A549 (cell line): ENCODE results near the gene METAP2. TPM values are rescaled to one million over a fixed set of nuclear protein-coding genes. Genes with fewer than 3 reads are reported as not detected.

Source experiments
- ATAC-seq, 2 experiments: fragments of 200-7000 bp in 1 of 2; fragments of >200 bp in 1 of 2; cut with Nextera tagmentation in 1 of 2; cut with Tn5 transposase in 1 of 2; 3 replicates each; pipeline versions ENCODE4 v1.8.0 to v1.9.1; 2018 to 2020; ENCODE audit warnings: mild to moderate bottlenecking in 1 of 2, moderate library complexity in 1 of 2
- CTCF ChIA-PET: fragments of 300-600 bp; sonication (Branson Sonifier 250); formaldehyde crosslinking; extraction: SDS; loops from one replicate; lab custom pipeline; 2021; ENCODE audit warnings: antibody characterized with exemption, inconsistent platforms; lab: Yijun Ruan, JAX
- POLR2A ChIA-PET: fragments of 350-600 bp; formaldehyde crosslinking; extraction: SDS; loops from one replicate; lab custom pipeline; 2021; ENCODE audit warnings: antibody characterized with exemption, inconsistent platforms; lab: Yijun Ruan, JAX
- DNase-seq, 2 experiments: peaks; one replicate each; pipeline versions ENCODE4 v3.0.0 to v3.0.0-alpha.2; 2011 to 2016; ENCODE audit warnings: low read depth in 1 of 2, low spot score in 1 of 2
- FAIRE-seq: peaks from 2 replicates; lab custom pipeline; 2011; peaks lifted over from hg19 to GRCh38; lab: Jason Lieb, UNC
- H3K27ac ChIP-seq, 2 experiments: fragments of >200 bp; sonication (Bioruptor Twin); formaldehyde crosslinking; 3 replicates each; pipeline ENCODE4 v1.5.1; 2016 to 2017
- H3K4me1 ChIP-seq: fragments of >200 bp; sonication (Bioruptor Twin); formaldehyde crosslinking; 3 replicates; pipeline ENCODE4 v1.6.1; 2016
- H3K4me2 ChIP-seq: fragments of >200 bp; sonication (Bioruptor Twin); formaldehyde crosslinking; 3 replicates; pipeline ENCODE4 v1.6.1; 2016
- H3K4me3 ChIP-seq: fragments of >200 bp; sonication (Bioruptor Twin); formaldehyde crosslinking; 3 replicates; pipeline ENCODE4 v1.5.1; 2016
- H3K9me3 ChIP-seq: fragments of >200 bp; sonication (Bioruptor Twin); formaldehyde crosslinking; 3 replicates; pipeline ENCODE4 v1.6.1; 2016
- BHLHE40 ChIP-seq: IDR thresholded peaks from 2 replicates; pipeline ENCODE4 v1.6.1; 2012; ENCODE audit warnings: low read depth, low read length, inconsistent platforms
- CHD2 ChIP-seq: fragments of 150-350 bp; IDR thresholded peaks from 2 replicates; pipeline ENCODE4 v1.6.1; 2014; ENCODE audit warnings: low read length; ENCODE audit not compliant: partially characterized antibody
- CHD4 ChIP-seq: fragments of 200-600 bp; sonication (generic); IDR thresholded peaks from 2 replicates; pipeline ENCODE4 v1.6.1; 2016; ENCODE audit warnings: antibody characterized with exemption, mild to moderate bottlenecking, borderline replicate concordance
- EHF ChIP-seq: fragments of 250-450 bp; sonication (Bioruptor Pico); IDR thresholded peaks from 2 replicates; pipeline ENCODE4 v1.5.0; 2020; ENCODE audit warnings: mild to moderate bottlenecking
- FOXS1 ChIP-seq: fragments of 250-450 bp; sonication (Bioruptor Pico); IDR thresholded peaks from 2 replicates; pipeline ENCODE4 v1.5.0; 2020; ENCODE audit warnings: mild to moderate bottlenecking, moderate library complexity
- GATA3 ChIP-seq: IDR thresholded peaks from 2 replicates; pipeline ENCODE4 v1.6.1; 2012; ENCODE audit warnings: borderline replicate concordance
- HDAC2 ChIP-seq: fragments of 200-600 bp; sonication (generic); IDR thresholded peaks from 2 replicates; pipeline ENCODE4 v1.6.1; 2016
- HEYL ChIP-seq: fragments of 250-450 bp; sonication (Bioruptor Pico); IDR thresholded peaks from 2 replicates; pipeline ENCODE4 v1.8.0; 2021; ENCODE audit warnings: mild to moderate bottlenecking, moderate library complexity
- HMGXB4 ChIP-seq: fragments of 250-450 bp; sonication (Bioruptor Pico); IDR thresholded peaks from 2 replicates; pipeline ENCODE4 v1.5.0; 2021; ENCODE audit warnings: mild to moderate bottlenecking, moderate library complexity, borderline replicate concordance
- HOXB13 ChIP-seq: fragments of 250-450 bp; sonication (Bioruptor Pico); IDR thresholded peaks from 2 replicates; pipeline ENCODE4 v1.5.0; 2020; ENCODE audit warnings: low read depth, mild to moderate bottlenecking, moderate library complexity
- JUN ChIP-seq, 2 experiments: fragments of >200 bp; sonication (Bioruptor Twin); formaldehyde crosslinking; IDR thresholded peaks; 2 replicates in 1 of 2; 3 replicates in 1 of 2; pipeline ENCODE4 v1.6.1; 2016 to 2017
- MAFK ChIP-seq: fragments of 450-650 bp; IDR thresholded peaks from 2 replicates; pipeline ENCODE4 v1.6.1; 2014; ENCODE audit not compliant: partially characterized antibody
- NFE2L2 ChIP-seq: fragments of 150-350 bp; conservative IDR thresholded peaks from 2 replicates; pipeline ENCODE4 v1.6.1; 2014; ENCODE audit warnings: low read length
- NPAS2 ChIP-seq: fragments of 250-450 bp; sonication (Bioruptor Pico); IDR thresholded peaks from 2 replicates; pipeline ENCODE4 v1.8.0; 2022; ENCODE audit warnings: mild to moderate bottlenecking, moderate library complexity, borderline replicate concordance
- POLR2AphosphoS2 ChIP-seq: conservative IDR thresholded peaks from 2 replicates; pipeline ENCODE4 v1.6.1; 2012; ENCODE audit warnings: low read length, improper control_type of control experiment, inconsistent platforms
- RCOR1 ChIP-seq: fragments of 150-350 bp; IDR thresholded peaks from 2 replicates; pipeline ENCODE4 v1.6.1; 2014; ENCODE audit warnings: antibody characterized with exemption, low read length, low read depth
- RFX5 ChIP-seq: fragments of 450-650 bp; IDR thresholded peaks from 2 replicates; pipeline ENCODE4 v1.7.1; 2014; ENCODE audit warnings: antibody characterized with exemption, mild to moderate bottlenecking, moderate library complexity
- TFCP2L1 ChIP-seq: fragments of 250-450 bp; sonication (Bioruptor Pico); IDR thresholded peaks from 2 replicates; pipeline ENCODE4 v1.5.0; 2021; ENCODE audit warnings: mild to moderate bottlenecking
- WGBS: methylation state at CpG from one replicate; pipeline ENCODE4 v1.1.6; 2017; ENCODE audit errors: missing lambda C conversion rate; 5-methylcytosine and 5-hydroxymethylcytosine counted together
- polyA plus RNA-seq, 4 experiments: library from polyadenylated mRNA; depleted of rRNA in 3 of 4; stranded (reverse); fragments of >200 nt; fragmentation: RNase III in 1 of 4; extraction: RNeasy Plus Mini Kit Qiagen cat#74134 plus additional on column Dnase treatment in 1 of 4; gene quantifications; 2 replicates in 3 of 4; 3 replicates in 1 of 4; pipeline ENCODE4 v1.2.3, GENCODE V29; 2011 to 2017
- TF ChIP-seq, protein P1 (sequence below): fragments of >200 bp; sonication (Bioruptor Twin); formaldehyde crosslinking; IDR thresholded peaks from 3 replicates; pipeline ENCODE4 v1.6.1; 2016
- TF ChIP-seq, protein P2 (sequence below): fragments of 150-350 bp; IDR thresholded peaks from 2 replicates; pipeline ENCODE4 v1.6.1; 2014; ENCODE audit warnings: low read depth, mild to moderate bottlenecking, low read length
- TF ChIP-seq, protein P3 (sequence below): IDR thresholded peaks from 2 replicates; pipeline ENCODE4 v1.6.1; 2012; ENCODE audit warnings: low read depth, borderline replicate concordance
- TF ChIP-seq, protein P4 (sequence below): fragments of >200 bp; sonication (Bioruptor Twin); formaldehyde crosslinking; IDR thresholded peaks from 3 replicates; pipeline ENCODE4 v1.5.1; 2016
- TF ChIP-seq, protein P5 (sequence below): IDR thresholded peaks from 2 replicates; pipeline ENCODE4 v1.6.1; 2012

Gene METAP2
- polyA plus RNA-seq, 2 of the 4 experiments (the other 2 are of a cell fraction) = 205 to 219 TPM

GRCh38 chr12:95509300-95509699 is 35.3 kb downstream of the METAP2 start:
- ATAC-seq (no peak), FAIRE-seq (no peak), DNase-seq (no peak)
- Histone ChIP-seq H3K9me3 (no peaks in the 10 kb centered on the region), H3K4me2 (no peak overlapping the region), H3K4me1 (no peaks in the 10 kb centered on the region), H3K27ac (no peak overlapping the region), H3K4me3 (no peak overlapping the region)
- TF ChIP-seq, protein P1, sequence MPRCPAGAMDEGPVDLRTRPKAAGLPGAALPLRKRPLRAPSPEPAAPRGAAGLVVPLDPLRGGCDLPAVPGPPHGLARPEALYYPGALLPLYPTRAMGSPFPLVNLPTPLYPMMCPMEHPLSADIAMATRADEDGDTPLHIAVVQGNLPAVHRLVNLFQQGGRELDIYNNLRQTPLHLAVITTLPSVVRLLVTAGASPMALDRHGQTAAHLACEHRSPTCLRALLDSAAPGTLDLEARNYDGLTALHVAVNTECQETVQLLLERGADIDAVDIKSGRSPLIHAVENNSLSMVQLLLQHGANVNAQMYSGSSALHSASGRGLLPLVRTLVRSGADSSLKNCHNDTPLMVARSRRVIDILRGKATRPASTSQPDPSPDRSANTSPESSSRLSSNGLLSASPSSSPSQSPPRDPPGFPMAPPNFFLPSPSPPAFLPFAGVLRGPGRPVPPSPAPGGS = no peak
- TF ChIP-seq NPAS2 (CRISPR knock-in tag) = no peak
- TF ChIP-seq, protein P2, sequence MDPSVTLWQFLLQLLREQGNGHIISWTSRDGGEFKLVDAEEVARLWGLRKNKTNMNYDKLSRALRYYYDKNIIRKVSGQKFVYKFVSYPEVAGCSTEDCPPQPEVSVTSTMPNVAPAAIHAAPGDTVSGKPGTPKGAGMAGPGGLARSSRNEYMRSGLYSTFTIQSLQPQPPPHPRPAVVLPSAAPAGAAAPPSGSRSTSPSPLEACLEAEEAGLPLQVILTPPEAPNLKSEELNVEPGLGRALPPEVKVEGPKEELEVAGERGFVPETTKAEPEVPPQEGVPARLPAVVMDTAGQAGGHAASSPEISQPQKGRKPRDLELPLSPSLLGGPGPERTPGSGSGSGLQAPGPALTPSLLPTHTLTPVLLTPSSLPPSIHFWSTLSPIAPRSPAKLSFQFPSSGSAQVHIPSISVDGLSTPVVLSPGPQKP = no peak
- no peak for TF ChIP-seq CHD2
- TF ChIP-seq POLR2AphosphoS2 = no peak
- TF ChIP-seq JUN (IDR thresholded peaks at IDR 0.05) = no peak
- no peak for TF ChIP-seq GATA3
- no peak for TF ChIP-seq HEYL (CRISPR knock-in tag)
- TF ChIP-seq, protein P3, sequence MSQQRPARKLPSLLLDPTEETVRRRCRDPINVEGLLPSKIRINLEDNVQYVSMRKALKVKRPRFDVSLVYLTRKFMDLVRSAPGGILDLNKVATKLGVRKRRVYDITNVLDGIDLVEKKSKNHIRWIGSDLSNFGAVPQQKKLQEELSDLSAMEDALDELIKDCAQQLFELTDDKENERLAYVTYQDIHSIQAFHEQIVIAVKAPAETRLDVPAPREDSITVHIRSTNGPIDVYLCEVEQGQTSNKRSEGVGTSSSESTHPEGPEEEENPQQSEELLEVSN = no peak
- TF ChIP-seq, protein P4, sequence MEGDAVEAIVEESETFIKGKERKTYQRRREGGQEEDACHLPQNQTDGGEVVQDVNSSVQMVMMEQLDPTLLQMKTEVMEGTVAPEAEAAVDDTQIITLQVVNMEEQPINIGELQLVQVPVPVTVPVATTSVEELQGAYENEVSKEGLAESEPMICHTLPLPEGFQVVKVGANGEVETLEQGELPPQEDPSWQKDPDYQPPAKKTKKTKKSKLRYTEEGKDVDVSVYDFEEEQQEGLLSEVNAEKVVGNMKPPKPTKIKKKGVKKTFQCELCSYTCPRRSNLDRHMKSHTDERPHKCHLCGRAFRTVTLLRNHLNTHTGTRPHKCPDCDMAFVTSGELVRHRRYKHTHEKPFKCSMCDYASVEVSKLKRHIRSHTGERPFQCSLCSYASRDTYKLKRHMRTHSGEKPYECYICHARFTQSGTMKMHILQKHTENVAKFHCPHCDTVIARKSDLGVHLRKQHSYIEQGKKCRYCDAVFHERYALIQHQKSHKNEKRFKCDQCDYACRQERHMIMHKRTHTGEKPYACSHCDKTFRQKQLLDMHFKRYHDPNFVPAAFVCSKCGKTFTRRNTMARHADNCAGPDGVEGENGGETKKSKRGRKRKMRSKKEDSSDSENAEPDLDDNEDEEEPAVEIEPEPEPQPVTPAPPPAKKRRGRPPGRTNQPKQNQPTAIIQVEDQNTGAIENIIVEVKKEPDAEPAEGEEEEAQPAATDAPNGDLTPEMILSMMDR = no peak
- TF ChIP-seq HDAC2 = no peak
- TF ChIP-seq, protein P5, sequence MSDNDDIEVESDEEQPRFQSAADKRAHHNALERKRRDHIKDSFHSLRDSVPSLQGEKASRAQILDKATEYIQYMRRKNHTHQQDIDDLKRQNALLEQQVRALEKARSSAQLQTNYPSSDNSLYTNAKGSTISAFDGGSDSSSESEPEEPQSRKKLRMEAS = no peak
- TF ChIP-seq EHF (CRISPR knock-in tag) = no peak
- no peak for TF ChIP-seq RCOR1
- 91% methylated on average over 3 of the region's 3 CpGs for WGBS
- CTCF ChIA-PET = interaction anchor here (1.2 to 1.5 kb wide), 3 partner anchors 25 to 172 kb away, joined by 3 to 6 read pairs (median 3); no protein-coding TSS in a partner anchor
- POLR2A ChIA-PET = no interaction called here

DNA sequence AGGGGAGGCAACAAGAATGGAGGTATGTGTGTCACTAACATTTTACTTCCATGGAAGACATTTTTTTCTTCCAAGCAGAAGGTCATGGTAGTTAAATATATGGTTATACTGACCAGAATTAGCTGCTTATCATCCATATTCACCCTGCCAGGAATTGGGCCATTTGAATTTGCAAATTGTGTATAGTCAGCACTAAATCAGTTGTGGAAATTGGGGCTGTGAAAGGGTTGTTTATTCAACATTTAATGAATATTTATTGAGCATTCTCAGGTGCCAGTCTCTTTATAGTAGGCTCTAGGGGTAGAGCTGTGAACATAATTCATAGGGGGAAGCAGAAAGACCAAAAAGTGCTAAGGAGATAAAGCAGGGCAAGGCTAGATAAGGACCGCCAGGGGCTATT is 38.0 kb downstream of the METAP2 start:
- TF ChIP-seq MAFK = peak; percentile 91
- no peak for TF ChIP-seq BHLHE40
- Histone ChIP-seq H3K9me3 (no peaks in the 10 kb centered on the region), H3K4me1 (no peaks in the 10 kb centered on the region), H3K4me2 (no peak overlapping the region), H3K27ac (no peak overlapping the region), H3K4me3 (no peak overlapping the region)
- no peak for DNase-seq
- 93% methylated on average over 1 of the region's 1 CpG for WGBS
- ChIA-PET POLR2A (no interaction called here), CTCF (no interaction called here)
- ATAC-seq = no peak
- no peak for FAIRE-seq

GRCh38 chr12:95513599-95513998 is 39.6 kb downstream of the METAP2 start:
- CTCF ChIA-PET = interaction anchor here (1.2 to 2.0 kb wide), 2 partner anchors 21 to 283 kb away, joined by 3 to 12 read pairs; no protein-coding TSS in a partner anchor
- TF ChIP-seq CHD4 (no peak), TFCP2L1 (CRISPR knock-in tag) (no peak), HMGXB4 (CRISPR knock-in tag) (no peak), RFX5 (no peak), HOXB13 (no peak), NFE2L2 (no peak), FOXS1 (CRISPR knock-in tag) (no peak), GATA3 (no peak)
- TF ChIP-seq, protein P4 = no peak
- Histone ChIP-seq H3K9me3 (no peaks in the 10 kb centered on the region), H3K4me2 (no peak overlapping the region), H3K4me3 (no peak overlapping the region), H3K4me1 (no peaks in the 10 kb centered on the region), H3K27ac (no peak overlapping the region)
- WGBS = 97% methylated on average over 5 of the region's 5 CpGs
- FAIRE-seq (no peak), DNase-seq (no peak), ATAC-seq (no peak)
- POLR2A ChIA-PET = interaction anchor here (0.9 kb wide), 1 partner anchor 40 kb away, joined by 3 read pairs; no protein-coding TSS in a partner anchor
